Smooth muscle cell (in vitro differentiated cells): ENCODE measurements around the gene ZDHHC21. TPM values are rescaled to one million over a fixed set of nuclear protein-coding genes. Genes with fewer than 3 reads are reported as not detected.

ENCODE experiments used
- DNase-seq: peaks from one replicate; lab custom pipeline; 2025; ENCODE audit not compliant: unreplicated experiment; lab: John Stamatoyannopoulos, UW
- H2AFZ ChIP-seq: fragments of 200-600 bp; sonication (generic); 2 replicates; pipeline ENCODE4 v1.6.0; 2016; ENCODE audit warnings: antibody characterized with exemption, low read depth, mild to moderate bottlenecking
- H3F3A ChIP-seq: fragments of 200-600 bp; sonication (generic); 2 replicates; pipeline ENCODE4 v1.6.0; 2017; ENCODE audit warnings: antibody characterized with exemption, low read depth
- H3K27ac ChIP-seq: fragments of 200-600 bp; sonication (generic); 2 replicates; pipeline ENCODE4 v1.5.1; 2016; ENCODE audit warnings: low read depth, mild to moderate bottlenecking
- H3K27me3 ChIP-seq: fragments of 200-600 bp; sonication (generic); 2 replicates; pipeline ENCODE4 v1.6.1; 2016; ENCODE audit warnings: low read depth, mild to moderate bottlenecking
- H3K36me3 ChIP-seq: fragments of 200-600 bp; sonication (generic); 2 replicates; pipeline ENCODE4 v1.5.1; 2016; ENCODE audit warnings: low read depth
- H3K4me1 ChIP-seq: fragments of 200-600 bp; sonication (generic); 2 replicates; pipeline ENCODE4 v1.5.1; 2016; ENCODE audit warnings: low read depth
- H3K4me2 ChIP-seq: fragments of 200-600 bp; sonication (generic); 2 replicates; pipeline ENCODE4 v1.6.0; 2016; ENCODE audit warnings: mild to moderate bottlenecking
- H3K4me3 ChIP-seq: fragments of 200-600 bp; sonication (generic); 2 replicates; pipeline ENCODE4 v1.5.1; 2016; ENCODE audit warnings: mild to moderate bottlenecking
- H3K79me2 ChIP-seq: fragments of 200-600 bp; sonication (generic); 2 replicates; pipeline ENCODE4 v1.6.0; 2016; ENCODE audit warnings: low read depth, mild to moderate bottlenecking
- H3K9ac ChIP-seq: fragments of 200-600 bp; sonication (generic); 2 replicates; pipeline ENCODE4 v1.6.0; 2016; ENCODE audit warnings: low read depth
- H3K9me3 ChIP-seq: fragments of 200-600 bp; sonication (generic); replicated peaks from 2 replicates; pipeline ENCODE4 v1.5.1; 2016; ENCODE audit warnings: low read depth
- H4K20me1 ChIP-seq: fragments of 200-600 bp; sonication (generic); 2 replicates; pipeline ENCODE4 v1.6.0; 2016; ENCODE audit warnings: low read depth
- CTCF ChIP-seq: fragments of 200-600 bp; sonication (generic); IDR thresholded peaks from 2 replicates; pipeline ENCODE4 v1.5.1; 2017; ENCODE audit warnings: borderline replicate concordance, mild to moderate bottlenecking, antibody characterized with exemption; ENCODE audit not compliant: insufficient read depth, poor library complexity, severe bottlenecking
- whole genome bisulfite sequencing: methylation state at CpG from one replicate; pipeline ENCODE4 v1.1.7; 2016; ENCODE audit warnings: low lambda C conversion rate; 5-methylcytosine and 5-hydroxymethylcytosine counted together
- polyA plus RNA-seq: library from polyadenylated mRNA; unstranded; fragments of >200 nt; fragmentation: Nextera tagmentation; extraction: Ambion mirVana; gene quantifications from 2 replicates; pipeline ENCODE4 v1.2.1, GENCODE V29; 2016
- total RNA-seq: library from RNA; depleted of rRNA; stranded (reverse); fragments of >200 nt; gene quantifications from 2 replicates; pipeline ENCODE4 v1.2.3, GENCODE V29; 2014

ZDHHC21 gene
- total and polyA plus RNA-seq, 2 experiments from 2014 or later: 1.3 to 9.0 TPM

GRCh38 chr9:14661421-14662059 is 31.7 kb downstream of the ZDHHC21 start:
- Histone ChIP-seq H4K20me1 (no peaks in the 10 kb centered on the region), H3K9ac (no peak overlapping the region), H3K27me3 (no peaks in the 10 kb centered on the region), H3F3A (no peaks in the 10 kb centered on the region), H3K4me1 (no peaks in the 10 kb centered on the region), H3K79me2 (no peaks in the 10 kb centered on the region), H3K4me2 (no peak overlapping the region), H3K9me3 (no peaks in the 10 kb centered on the region), H2AFZ (no peak overlapping the region), H3K27ac (no peak overlapping the region), H3K4me3 (no peak overlapping the region), H3K36me3 (no peaks in the 10 kb centered on the region)
- WGBS: 77% methylated on average over 3 of the region's 3 CpGs
- no peak for DNase-seq
- TF ChIP-seq CTCF: peak; percentile 60

GRCh38 chr9:14660721-14661120 is 32.5 kb downstream of the ZDHHC21 start:
- Histone ChIP-seq H3K79me2 (no peaks in the 10 kb centered on the region), H4K20me1 (no peaks in the 10 kb centered on the region), H2AFZ (no peak overlapping the region), H3K4me3 (no peak overlapping the region), H3K36me3 (peaks cover 2% of the 10 kb centered on the region), H3K27me3 (no peaks in the 10 kb centered on the region), H3K9ac (no peak overlapping the region), H3K27ac (no peak overlapping the region), H3K4me2 (no peak overlapping the region), H3K9me3 (no peaks in the 10 kb centered on the region), H3F3A (no peaks in the 10 kb centered on the region), H3K4me1 (no peaks in the 10 kb centered on the region)
- no peak for DNase-seq
- TF ChIP-seq CTCF: no peak
- 93% methylated on average over 5 of the region's 5 CpGs for WGBS

DNA sequence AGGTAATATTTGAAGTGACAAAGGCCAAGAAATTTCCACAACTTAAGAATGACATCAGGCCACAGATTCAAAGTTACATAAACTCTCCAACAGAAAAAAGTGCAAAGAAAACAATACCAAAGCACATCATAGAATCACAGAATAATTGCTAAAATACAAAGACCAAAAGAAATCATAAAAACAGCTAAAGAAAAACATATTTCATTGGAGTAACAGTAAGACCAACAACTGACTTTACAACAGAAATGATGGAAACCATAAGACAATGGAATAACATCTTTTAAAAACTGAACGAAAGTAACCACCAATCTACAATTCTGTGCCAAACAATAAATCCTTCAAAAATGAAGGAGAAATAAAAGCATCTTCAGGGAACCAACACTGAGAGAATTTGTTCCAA is 38.3 kb downstream of the ZDHHC21 start:
- Histone ChIP-seq H3K27me3 (no peaks in the 10 kb centered on the region), H3K36me3 (peaks cover 16% of the 10 kb centered on the region), H3K79me2 (no peaks in the 10 kb centered on the region), H3K4me3 (no peak overlapping the region), H3F3A (no peaks in the 10 kb centered on the region), H4K20me1 (no peaks in the 10 kb centered on the region), H3K27ac (no peak overlapping the region), H3K4me2 (no peak overlapping the region), H3K9me3 (peaks cover 19% of the 10 kb centered on the region), H2AFZ (no peak overlapping the region), H3K4me1 (no peaks in the 10 kb centered on the region), H3K9ac (no peak overlapping the region)
- TF ChIP-seq CTCF: no peak
- DNase-seq: no peak
- 97% methylated on average over 1 of the region's 1 CpG for WGBS

DNA sequence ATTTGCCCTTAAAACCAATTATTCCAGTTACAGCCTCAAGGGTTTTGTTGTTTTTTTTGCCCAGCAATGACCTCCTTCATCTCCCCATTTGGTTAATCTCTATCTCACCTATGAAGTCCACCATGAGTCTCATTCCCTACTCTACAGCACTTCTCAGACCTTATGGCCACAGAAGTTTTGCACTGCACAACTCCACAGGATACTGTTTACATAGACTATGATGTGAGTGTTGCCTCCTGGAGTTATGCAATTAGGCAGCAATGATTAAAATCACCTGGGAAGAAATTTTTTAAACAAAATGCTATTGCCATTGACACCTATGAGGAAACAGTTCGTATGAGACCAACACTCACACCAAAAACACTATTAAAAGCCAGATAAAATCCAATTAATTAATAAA is 39.7 kb downstream of the ZDHHC21 start:
- H3K9me3 ChIP-seq: peaks cover 19% of the 10 kb centered on the region
- 90% methylated on average over 1 of the region's 1 CpG for WGBS
- TF ChIP-seq CTCF: no peak

More for the DNA sequence above, 39.7 kb downstream of the ZDHHC21 start:
- DNase-seq: no peak
- Histone ChIP-seq H3K9ac (no peak overlapping the region), H3K4me1 (no peaks in the 10 kb centered on the region), H3K36me3 (peaks cover 16% of the 10 kb centered on the region), H4K20me1 (no peaks in the 10 kb centered on the region), H3K27me3 (no peaks in the 10 kb centered on the region), H3F3A (no peaks in the 10 kb centered on the region), H3K4me3 (no peak overlapping the region), H3K79me2 (no peaks in the 10 kb centered on the region), H2AFZ (no peak overlapping the region), H3K27ac (no peak overlapping the region), H3K4me2 (no peak overlapping the region)
